Stimulated activated memory B cell treated with anti-CD40 and anti-IgM and Interleukin-4, amounts not matched to agents 10 μg/mL and 1 μg/mL and 100 μg/mL, for 72 hours (primary cell): ENCODE results near the gene RAB11FIP3.
"Not testable (repeated sequence)": the region's sequence is repeated elsewhere in the genome, so short reads cannot be mapped to it uniquely, and the experiment has no call there.

Source experiments
- ATAC-seq: fragments of 150-1000 bp; cut with Tn5 transposase; 2 replicates; pipeline ENCODE4 v1.10.0; 2021
- H3K27ac Mint-ChIP-seq: one replicate; pipeline ENCODE4 v1.8.0; 2022; ENCODE audit warnings: mild to moderate bottlenecking, mixed read lengths
- H3K27me3 Mint-ChIP-seq: one replicate; pipeline ENCODE4 v1.8.0; 2022; ENCODE audit warnings: mixed read lengths
- H3K36me3 Mint-ChIP-seq: one replicate; pipeline ENCODE4 v1.8.0; 2022; ENCODE audit warnings: mixed read lengths
- H3K4me1 Mint-ChIP-seq: one replicate; pipeline ENCODE4 v1.8.0; 2022; ENCODE audit warnings: mixed read lengths
- H3K4me3 Mint-ChIP-seq: one replicate; pipeline ENCODE4 v1.8.0; 2022; ENCODE audit warnings: mild to moderate bottlenecking, moderate library complexity, mixed read lengths
- H3K9me3 Mint-ChIP-seq: one replicate; pipeline ENCODE4 v1.8.0; 2022; ENCODE audit warnings: mixed read lengths

RAB11FIP3 gene

GRCh38 chr16:478287-478686 lies 52.8 kb downstream of the RAB11FIP3 start:
- not testable (repeated sequence) for H3K27me3 Mint-ChIP-seq, H3K27ac Mint-ChIP-seq, H3K4me1 Mint-ChIP-seq, H3K4me3 Mint-ChIP-seq, ATAC-seq, H3K9me3 Mint-ChIP-seq
- H3K36me3 Mint-ChIP-seq, result peaks cover 32% of the 10 kb centered on the region

DNA sequence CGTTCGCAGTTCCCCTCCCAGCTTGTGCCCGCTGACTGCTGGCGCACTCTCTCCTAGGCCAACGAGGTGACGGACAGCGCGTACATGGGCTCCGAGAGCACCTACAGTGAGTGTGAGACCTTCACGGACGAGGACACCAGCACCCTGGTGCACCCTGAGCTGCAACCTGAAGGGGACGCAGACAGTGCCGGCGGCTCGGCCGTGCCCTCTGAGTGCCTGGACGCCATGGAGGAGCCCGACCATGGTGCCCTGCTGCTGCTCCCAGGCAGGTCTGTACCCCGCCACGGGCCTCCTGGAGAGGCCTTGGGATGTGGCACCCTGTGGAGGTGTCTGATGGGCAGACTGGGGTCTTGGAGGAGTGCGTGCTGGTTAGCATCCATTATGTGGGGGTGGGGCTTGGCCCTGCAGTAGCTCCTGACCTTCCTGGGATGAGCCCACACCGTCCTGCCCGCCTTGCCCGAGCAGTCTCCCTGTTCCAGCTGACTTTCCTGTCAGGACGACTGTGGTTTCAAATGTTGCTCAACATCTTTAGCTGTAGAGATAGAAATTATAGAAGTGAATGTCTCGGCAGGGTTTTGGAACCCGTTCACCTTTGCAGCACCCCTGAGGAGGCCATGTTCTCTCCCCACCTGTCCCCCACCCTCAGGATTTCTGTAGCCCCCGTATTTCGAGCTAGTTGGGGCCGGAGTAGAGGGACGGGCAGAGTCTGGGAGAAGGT lies 57.2 kb downstream of the RAB11FIP3 start:
- Mint-ChIP-seq H3K27ac (no peak overlapping the region), H3K9me3 (no peaks in the 10 kb centered on the region), H3K4me1 (no peaks in the 10 kb centered on the region), H3K27me3 (no peaks in the 10 kb centered on the region), H3K36me3 (peaks cover 30% of the 10 kb centered on the region), H3K4me3 (no peak overlapping the region)
- ATAC-seq, result no peak

GRCh38 chr16:483341-484075 lies 58.1 kb downstream of the RAB11FIP3 start:
- Mint-ChIP-seq H3K9me3 (no peaks in the 10 kb centered on the region), H3K4me1 (no peaks in the 10 kb centered on the region), H3K4me3 (no peak overlapping the region), H3K27ac (no peak overlapping the region), H3K27me3 (no peaks in the 10 kb centered on the region), H3K36me3 (peaks cover 35% of the 10 kb centered on the region)
- no peak for ATAC-seq

GRCh38 chr16:489606-490005 lies 64.2 kb downstream of the RAB11FIP3 start:
- no peaks in the 10 kb centered on the region for H3K4me1 Mint-ChIP-seq
- H3K4me3 Mint-ChIP-seq, result no peak overlapping the region
- H3K27ac Mint-ChIP-seq, result no peak overlapping the region
- no peak for ATAC-seq
- peaks cover 40% of the 10 kb centered on the region for H3K36me3 Mint-ChIP-seq
- no peaks in the 10 kb centered on the region for H3K27me3 Mint-ChIP-seq
- H3K9me3 Mint-ChIP-seq, result no peaks in the 10 kb centered on the region

DNA sequence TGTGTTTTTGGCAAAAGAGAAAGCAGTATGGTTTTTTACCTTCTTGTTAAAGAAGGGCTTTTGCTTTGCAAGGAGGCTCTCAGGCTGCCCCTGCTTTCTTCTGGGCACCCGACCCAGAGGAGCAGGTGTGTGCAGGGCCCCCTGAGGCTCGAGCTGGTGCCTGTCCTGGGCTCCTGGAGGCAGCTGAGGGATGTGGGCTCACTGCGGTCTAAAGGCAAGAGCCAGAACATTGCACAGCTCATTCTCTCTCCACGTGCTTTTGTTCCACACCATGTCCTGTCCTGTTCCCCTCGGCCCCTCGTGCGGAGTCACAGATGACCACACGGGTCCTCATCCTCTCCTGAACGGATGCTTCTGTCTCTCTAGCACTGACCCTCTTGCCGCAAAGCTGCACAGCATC lies 65.3 kb downstream of the RAB11FIP3 start:
- ATAC-seq, result no peak
- Mint-ChIP-seq H3K27ac (no peak overlapping the region), H3K4me3 (no peak overlapping the region), H3K27me3 (no peaks in the 10 kb centered on the region), H3K9me3 (no peaks in the 10 kb centered on the region), H3K36me3 (peaks cover 40% of the 10 kb centered on the region), H3K4me1 (no peaks in the 10 kb centered on the region)

DNA sequence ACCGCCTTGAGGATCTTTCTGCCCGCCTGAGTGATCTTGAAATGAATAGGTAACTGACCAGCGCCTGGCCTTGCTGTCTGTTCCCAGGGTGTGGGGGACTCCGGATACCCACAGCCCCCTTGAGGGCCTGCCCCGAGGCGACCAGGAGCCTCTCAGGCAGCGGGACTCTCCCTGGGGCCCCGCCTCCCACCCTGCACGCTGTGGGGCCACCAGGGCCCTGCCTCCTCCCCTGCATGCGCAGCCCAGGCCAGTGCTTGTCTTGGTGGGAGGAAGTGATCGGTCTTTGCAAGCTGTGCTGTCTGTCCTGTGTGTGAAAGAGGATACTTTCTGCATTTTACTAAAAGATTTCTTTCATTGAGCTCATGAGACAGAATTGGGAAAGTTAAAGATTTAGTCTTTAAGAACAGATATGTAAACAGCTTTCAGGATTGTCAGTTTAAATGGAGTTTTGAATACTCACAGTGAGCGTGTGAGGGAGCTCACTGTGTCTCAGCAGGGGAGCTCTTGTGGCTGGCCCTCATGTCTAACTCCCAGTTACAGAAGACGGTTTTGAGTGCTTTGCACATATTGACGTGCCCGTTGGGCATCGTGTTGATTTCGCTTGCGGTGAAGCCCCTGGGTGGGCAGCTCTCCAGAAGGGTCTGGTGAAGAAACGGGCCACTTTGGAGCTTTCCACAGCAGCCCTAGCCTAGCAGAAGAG lies 65.9 kb downstream of the RAB11FIP3 start:
- Mint-ChIP-seq H3K36me3 (peaks cover 40% of the 10 kb centered on the region), H3K9me3 (no peaks in the 10 kb centered on the region), H3K27ac (no peak overlapping the region), H3K27me3 (no peaks in the 10 kb centered on the region), H3K4me3 (no peak overlapping the region), H3K4me1 (no peaks in the 10 kb centered on the region)
- peak; percentile 36 for ATAC-seq

GRCh38 chr16:492211-492875 lies 66.9 kb downstream of the RAB11FIP3 start:
- H3K27ac Mint-ChIP-seq, result no peak overlapping the region
- no peak for ATAC-seq
- peaks cover 41% of the 10 kb centered on the region for H3K36me3 Mint-ChIP-seq
- no peaks in the 10 kb centered on the region for H3K9me3 Mint-ChIP-seq
- no peaks in the 10 kb centered on the region for H3K27me3 Mint-ChIP-seq
- no peaks in the 10 kb centered on the region for H3K4me1 Mint-ChIP-seq
- no peak overlapping the region for H3K4me3 Mint-ChIP-seq

DNA sequence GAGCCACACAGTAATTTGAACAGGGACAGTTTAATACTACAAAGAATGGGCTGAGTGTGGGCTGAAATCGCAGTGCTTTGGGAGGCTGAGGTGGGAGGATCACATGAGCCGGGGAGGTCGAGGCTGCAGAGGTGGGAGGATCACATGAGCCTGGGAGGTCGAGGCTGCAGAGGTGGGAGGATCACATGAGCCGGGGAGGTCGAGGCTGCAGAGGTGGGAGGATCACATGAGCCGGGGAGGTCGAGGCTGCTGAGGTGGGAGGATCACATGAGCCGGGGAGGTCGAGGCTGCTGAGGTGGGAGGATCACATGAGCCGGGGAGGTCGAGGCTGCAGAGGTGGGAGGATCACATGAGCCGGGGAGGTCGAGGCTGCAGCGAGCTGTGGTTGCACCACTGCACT lies 69.2 kb downstream of the RAB11FIP3 start:
- H3K27me3 Mint-ChIP-seq, ATAC-seq, H3K27ac Mint-ChIP-seq, H3K4me3 Mint-ChIP-seq, H3K9me3 Mint-ChIP-seq, H3K4me1 Mint-ChIP-seq: not testable (repeated sequence)
- H3K36me3 Mint-ChIP-seq, result peaks cover 26% of the 10 kb centered on the region

GRCh38 chr16:495127-495748 lies 69.8 kb downstream of the RAB11FIP3 start:
- Mint-ChIP-seq H3K27me3 (no peaks in the 10 kb centered on the region), H3K4me3 (no peak overlapping the region), H3K27ac (no peak overlapping the region), H3K9me3 (no peaks in the 10 kb centered on the region), H3K4me1 (no peaks in the 10 kb centered on the region), H3K36me3 (peaks cover 20% of the 10 kb centered on the region)
- peak; percentile 37 for ATAC-seq

- no peak overlapping the region for H3K27ac Mint-ChIP-seq
- no peaks in the 10 kb centered on the region for H3K4me1 Mint-ChIP-seq
- H3K9me3 Mint-ChIP-seq, result no peaks in the 10 kb centered on the region
- ATAC-seq, result no peak
- H3K27me3 Mint-ChIP-seq, result no peaks in the 10 kb centered on the region
- H3K36me3 Mint-ChIP-seq, result peaks cover 13% of the 10 kb centered on the region
- no peak overlapping the region for H3K4me3 Mint-ChIP-seq
Measured at GRCh38 chr16:496097-496886, 70.8 kb downstream of the RAB11FIP3 start.

DNA sequence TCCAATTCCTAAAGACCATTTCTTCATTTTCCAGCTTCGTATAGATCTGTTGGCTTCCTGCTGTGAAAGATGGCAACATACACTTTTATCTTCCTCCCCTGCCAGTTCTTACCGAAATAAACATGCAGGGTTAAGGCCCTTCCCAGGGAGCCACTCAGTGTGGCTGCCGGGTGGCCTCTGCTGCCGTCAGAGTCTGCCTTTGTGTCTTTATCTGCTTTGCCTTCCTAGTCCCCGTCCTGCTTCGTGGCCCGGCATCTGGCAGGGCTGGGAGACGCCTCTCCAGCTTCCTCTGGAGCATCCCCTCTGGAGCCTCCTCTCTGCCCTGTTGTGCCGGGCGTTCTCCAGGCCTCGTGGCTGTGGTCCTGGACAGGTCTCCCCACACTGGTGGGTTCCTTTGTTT lies 71.8 kb downstream of the RAB11FIP3 start:
- Mint-ChIP-seq H3K27me3 (no peaks in the 10 kb centered on the region), H3K4me3 (no peak overlapping the region), H3K4me1 (no peaks in the 10 kb centered on the region), H3K36me3 (peaks cover 9% of the 10 kb centered on the region), H3K9me3 (no peaks in the 10 kb centered on the region), H3K27ac (no peak overlapping the region)
- ATAC-seq, result no peak

GRCh38 chr16:499924-500323 lies 74.5 kb downstream of the RAB11FIP3 start:
- Mint-ChIP-seq H3K4me1 (no peaks in the 10 kb centered on the region), H3K27me3 (no peaks in the 10 kb centered on the region), H3K36me3 (peaks cover 9% of the 10 kb centered on the region), H3K4me3 (no peak overlapping the region), H3K27ac (no peak overlapping the region), H3K9me3 (no peaks in the 10 kb centered on the region)
- peak; percentile 25 for ATAC-seq

DNA sequence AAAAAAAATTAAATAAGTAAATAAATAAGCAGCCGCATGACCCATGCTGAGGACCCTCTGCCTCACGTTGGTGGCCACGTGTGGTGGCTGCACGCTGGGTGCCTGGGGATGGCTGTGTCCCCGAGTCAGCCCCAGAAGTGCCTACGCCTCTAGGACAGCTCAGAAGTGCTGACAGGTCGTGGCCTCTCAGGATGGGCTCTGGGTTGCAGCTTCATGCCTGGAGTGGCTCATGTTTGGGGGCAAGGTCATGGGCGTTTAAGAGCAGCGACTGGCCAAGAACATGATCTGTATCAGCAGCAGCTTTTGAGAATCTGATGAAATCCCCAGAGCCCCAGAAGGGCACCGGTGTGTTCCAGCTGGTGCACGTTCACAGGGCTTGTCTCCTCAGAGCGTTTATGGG lies 75.3 kb downstream of the RAB11FIP3 start:
- H3K36me3 Mint-ChIP-seq, result peaks cover 11% of the 10 kb centered on the region
- no peaks in the 10 kb centered on the region for H3K4me1 Mint-ChIP-seq
- no peak overlapping the region for H3K4me3 Mint-ChIP-seq
- no peaks in the 10 kb centered on the region for H3K9me3 Mint-ChIP-seq
- ATAC-seq, result no peak
- H3K27ac Mint-ChIP-seq, result no peak overlapping the region
- no peaks in the 10 kb centered on the region for H3K27me3 Mint-ChIP-seq

- H3K36me3 Mint-ChIP-seq, result peaks cover 13% of the 10 kb centered on the region
- H3K27ac Mint-ChIP-seq, result no peak overlapping the region
Measured at GRCh38 chr16:502179-502943, 76.9 kb downstream of the RAB11FIP3 start.

More at GRCh38 chr16:502179-502943, 76.9 kb downstream of the RAB11FIP3 start:
- H3K4me3 Mint-ChIP-seq, result no peak overlapping the region
- H3K27me3 Mint-ChIP-seq, result no peaks in the 10 kb centered on the region
- H3K4me1 Mint-ChIP-seq, result no peaks in the 10 kb centered on the region
- H3K9me3 Mint-ChIP-seq, result no peaks in the 10 kb centered on the region
- peak; percentile 39 for ATAC-seq
